ENCODE results near the gene VEGFA.

Gene VEGFA

DNA sequence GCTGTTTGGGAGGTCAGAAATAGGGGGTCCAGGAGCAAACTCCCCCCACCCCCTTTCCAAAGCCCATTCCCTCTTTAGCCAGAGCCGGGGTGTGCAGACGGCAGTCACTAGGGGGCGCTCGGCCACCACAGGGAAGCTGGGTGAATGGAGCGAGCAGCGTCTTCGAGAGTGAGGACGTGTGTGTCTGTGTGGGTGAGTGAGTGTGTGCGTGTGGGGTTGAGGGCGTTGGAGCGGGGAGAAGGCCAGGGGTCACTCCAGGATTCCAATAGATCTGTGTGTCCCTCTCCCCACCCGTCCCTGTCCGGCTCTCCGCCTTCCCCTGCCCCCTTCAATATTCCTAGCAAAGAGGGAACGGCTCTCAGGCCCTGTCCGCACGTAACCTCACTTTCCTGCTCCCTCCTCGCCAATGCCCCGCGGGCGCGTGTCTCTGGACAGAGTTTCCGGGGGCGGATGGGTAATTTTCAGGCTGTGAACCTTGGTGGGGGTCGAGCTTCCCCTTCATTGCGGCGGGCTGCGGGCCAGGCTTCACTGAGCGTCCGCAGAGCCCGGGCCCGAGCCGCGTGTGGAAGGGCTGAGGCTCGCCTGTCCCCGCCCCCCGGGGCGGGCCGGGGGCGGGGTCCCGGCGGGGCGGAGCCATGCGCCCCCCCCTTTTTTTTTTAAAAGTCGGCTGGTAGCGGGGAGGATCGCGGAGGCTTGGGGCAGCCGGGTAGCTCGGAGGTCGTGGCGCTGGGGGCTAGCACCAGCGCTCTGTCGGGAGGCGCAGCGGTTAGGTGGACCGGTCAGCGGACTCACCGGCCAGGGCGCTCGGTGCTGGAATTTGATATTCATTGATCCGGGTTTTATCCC, at the start of gene VEGFA:
VEGFA (plus strand) TSS at position 686 of the 846 bp plus-strand sequence.
- peak; percentile 63 for DNase-seq

DNA sequence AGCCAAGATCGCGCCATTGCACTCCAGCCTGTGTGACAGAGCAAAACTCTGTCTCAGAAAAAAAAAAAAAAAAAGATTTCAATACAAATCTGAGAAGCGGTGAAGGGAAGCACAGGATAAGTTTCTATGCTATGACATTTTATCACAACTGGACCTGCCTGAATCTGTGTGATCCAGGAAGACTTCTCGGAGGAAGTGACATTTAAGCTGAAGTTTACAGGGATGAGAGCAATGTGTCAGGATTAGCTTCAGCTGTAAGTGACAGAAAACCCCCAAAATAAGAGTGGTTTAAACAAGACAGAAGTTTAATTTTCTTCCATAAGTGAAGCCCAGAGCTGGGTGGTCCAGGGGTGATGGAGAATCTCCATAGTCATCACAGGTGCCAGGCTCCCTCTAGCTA, 49.0 kb upstream of the VEGFA start:
- DNase-seq = no peak

DNA sequence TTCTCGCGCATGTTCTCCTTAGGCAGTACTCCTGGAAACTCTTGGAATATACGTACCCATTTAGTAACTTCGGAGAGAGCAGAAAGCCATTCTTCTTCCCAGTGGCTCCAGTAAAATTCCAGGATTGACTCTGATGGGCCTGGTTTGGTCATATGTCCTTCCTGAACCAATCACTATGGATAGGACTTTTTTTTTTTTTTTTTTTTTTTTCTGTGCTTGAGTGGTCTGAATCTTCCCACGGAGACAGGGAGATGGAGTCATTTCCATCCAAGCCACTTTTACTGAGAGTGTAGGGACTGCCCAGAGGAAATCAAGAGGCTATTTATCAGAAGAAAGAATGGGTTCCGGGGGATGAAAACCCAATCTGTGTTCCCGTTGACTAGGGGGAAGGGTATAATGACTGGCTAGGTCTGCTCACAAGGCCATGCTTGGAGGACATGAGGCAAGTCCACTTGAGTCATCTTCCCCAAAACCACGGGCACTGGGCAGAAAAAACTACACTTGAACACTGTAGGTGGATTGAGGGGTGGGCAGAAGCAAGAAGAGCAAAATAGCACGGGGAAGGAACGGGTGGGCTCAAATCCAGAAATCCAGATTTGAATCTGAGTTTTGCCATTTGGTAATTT, 47.0 kb upstream of the VEGFA start:
- no peak for DNase-seq

- no peak for DNase-seq
Measured at GRCh38 chr6:43723737-43724295, 46.2 kb upstream of the VEGFA start.

DNA sequence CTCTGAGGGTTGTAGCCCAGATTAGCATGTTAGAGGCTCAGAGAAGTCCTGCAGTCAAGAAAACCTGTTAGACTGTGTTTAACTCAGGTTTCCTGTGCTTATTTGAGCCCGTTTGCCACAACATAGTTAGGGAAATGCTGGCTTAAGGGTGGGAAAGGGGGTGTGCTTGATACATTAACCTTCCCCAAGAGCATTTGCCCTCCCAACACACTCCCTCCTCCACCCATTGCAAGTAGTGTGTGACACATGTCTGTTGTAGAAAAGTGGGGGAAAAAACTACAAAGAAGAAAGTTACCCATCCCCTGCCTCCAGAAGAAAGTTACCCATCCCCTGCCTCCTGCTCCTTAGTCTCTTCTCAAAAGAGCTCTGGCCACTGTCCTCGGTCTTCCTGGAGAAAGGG, 45.7 kb upstream of the VEGFA start:
- DNase-seq = no peak

DNA sequence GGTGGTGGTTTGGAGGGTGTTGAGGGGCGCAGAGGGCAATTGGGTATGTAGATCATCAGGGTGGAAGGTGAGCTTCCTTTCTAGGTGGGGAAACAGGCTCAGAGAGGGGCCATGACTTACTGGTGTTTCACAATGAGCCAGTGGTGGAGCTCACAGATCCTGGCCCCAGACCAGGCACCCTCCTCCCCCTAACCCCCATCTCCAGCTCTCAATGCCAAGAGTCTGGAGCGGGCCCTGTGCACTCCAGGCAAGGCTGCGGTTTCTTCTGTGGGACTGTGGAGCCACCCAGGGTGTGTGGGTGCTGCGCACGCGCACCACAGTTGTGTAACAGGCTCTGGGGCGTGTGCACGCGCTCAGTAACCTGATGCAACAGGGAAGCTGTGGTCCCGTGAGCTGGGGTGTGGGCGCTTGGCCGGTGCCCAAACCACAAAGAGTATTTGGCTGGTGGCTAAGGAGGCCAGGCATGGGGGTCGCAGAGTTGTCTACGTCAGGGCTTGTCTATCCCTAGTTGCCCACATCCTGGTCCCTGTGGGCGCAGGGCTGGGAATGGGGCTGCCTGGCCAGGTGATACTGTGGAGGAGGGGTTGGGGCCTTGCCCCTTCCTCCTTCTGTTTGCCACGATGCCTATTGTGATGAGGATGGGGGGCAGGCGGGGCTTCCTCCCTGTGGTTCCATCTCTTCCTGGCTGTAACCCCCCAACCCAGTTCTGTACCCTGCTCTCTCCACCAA, 44.9 kb upstream of the VEGFA start:
- peak; percentile 97 for DNase-seq

- no peak for DNase-seq
Measured at GRCh38 chr6:43725643-43726580, 44.1 kb upstream of the VEGFA start.

DNA sequence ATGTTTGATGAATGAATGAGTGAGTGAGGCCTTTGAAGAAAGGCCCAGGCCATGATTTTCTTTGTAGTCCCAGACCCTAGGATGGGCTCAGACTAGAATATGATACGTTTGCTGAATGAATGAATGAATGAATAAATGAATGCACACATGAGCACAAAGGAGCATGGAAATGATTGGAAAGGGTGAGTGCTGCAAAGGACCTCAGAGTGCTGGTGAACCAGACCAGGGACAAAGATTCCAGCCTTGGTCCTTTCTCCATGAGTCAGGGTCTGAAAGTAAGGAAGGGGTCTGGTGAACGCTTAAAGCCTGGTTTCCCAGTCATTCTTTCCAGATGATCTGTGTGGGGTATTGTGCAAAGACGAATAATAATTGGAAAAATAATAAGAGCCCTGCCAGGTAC, 42.4 kb upstream of the VEGFA start:
- DNase-seq = no peak

DNA sequence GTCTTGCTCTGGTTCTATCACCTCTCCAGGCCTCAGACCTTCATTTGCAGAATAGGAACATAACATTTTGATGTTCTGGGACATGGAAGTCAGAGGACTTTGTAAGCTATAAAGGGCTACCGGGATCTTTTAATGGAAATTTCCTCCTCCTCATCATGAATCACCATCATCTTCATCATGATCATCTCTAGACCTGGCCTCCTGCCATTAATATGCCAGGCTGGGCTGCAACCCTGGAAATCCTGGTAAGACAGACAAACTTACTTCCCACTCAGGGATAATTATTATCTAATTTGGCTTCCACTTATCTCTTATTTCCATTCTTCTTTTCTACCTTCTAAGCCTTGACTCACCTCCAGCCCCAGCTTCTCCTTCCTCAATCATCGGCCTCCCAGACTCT, 41.4 kb upstream of the VEGFA start:
- DNase-seq = no peak

- no peak for DNase-seq
Measured at GRCh38 chr6:43729537-43729936, 40.5 kb upstream of the VEGFA start.

DNA sequence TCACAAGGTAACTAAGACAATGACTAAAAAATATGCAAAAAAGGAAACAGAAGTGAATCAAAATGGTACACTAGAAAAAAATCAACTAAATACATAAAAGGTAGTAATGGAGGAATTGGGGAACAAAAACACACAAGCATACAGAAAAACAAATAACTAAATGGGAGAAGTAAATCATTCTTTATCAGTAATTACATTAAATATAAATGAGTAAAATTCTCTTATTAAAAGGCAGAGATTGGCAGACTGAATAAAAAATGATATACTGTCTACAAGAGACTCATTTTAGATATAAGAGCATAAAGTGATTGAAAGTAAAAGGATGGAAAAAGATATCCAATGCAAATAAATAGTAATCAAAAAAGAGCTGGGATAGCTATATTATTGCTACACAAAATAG, 39.4 kb upstream of the VEGFA start:
- no peak for DNase-seq

- DNase-seq = no peak
Measured at GRCh38 chr6:43733471-43734293, 36.3 kb upstream of the VEGFA start.

GRCh38 chr6:43734294-43734665, 35.7 kb upstream of the VEGFA start:
- DNase-seq = no peak

- no peak for DNase-seq
Measured at GRCh38 chr6:43735642-43736199, 34.3 kb upstream of the VEGFA start.

- DNase-seq = no peak
Measured at GRCh38 chr6:43736211-43736786, 33.7 kb upstream of the VEGFA start.

- DNase-seq = no peak
Measured at GRCh38 chr6:43736844-43737243, 33.2 kb upstream of the VEGFA start.

DNA sequence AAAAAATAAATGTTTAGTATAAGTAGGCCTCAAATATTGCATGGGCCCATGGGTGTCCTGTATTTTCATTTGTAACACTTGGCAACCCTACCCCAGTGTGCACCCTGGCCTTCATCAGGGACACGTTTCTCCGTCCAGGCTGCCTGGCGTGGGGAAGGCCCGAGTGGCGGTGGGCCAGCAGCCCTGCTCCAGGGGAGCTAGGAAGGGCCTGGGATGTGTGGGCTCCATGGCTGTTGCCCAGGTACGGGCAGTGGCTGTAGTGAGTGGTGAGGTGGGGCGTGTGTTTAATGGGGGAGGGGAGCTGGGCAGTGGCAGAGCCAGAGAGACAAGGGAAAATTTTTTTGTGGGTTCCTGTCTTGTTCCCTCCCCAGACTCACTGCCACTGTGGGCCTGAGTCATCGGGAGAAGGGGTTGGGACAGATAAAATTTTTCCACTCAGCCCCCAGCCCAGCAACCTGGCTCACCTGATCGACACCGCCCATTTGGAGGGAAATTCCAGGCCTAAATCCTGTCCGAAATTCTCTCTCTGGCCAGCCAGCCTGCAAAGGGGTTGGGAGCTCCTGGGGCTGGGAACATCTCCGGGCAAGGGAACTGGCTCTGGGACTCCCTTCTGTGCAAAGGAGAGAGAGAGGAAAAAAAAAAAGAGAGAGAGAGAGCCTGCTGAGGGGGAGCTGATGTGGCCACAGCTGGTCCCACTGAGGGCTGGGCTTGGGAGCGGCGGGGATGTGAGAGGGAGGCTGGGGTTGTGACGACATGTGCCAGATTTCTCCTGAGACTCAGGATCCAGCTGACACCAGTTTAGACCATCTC, 32.5 kb upstream of the VEGFA start:
- no peak for DNase-seq

- DNase-seq = no peak
Measured at GRCh38 chr6:43738267-43738676, 31.7 kb upstream of the VEGFA start.

DNA sequence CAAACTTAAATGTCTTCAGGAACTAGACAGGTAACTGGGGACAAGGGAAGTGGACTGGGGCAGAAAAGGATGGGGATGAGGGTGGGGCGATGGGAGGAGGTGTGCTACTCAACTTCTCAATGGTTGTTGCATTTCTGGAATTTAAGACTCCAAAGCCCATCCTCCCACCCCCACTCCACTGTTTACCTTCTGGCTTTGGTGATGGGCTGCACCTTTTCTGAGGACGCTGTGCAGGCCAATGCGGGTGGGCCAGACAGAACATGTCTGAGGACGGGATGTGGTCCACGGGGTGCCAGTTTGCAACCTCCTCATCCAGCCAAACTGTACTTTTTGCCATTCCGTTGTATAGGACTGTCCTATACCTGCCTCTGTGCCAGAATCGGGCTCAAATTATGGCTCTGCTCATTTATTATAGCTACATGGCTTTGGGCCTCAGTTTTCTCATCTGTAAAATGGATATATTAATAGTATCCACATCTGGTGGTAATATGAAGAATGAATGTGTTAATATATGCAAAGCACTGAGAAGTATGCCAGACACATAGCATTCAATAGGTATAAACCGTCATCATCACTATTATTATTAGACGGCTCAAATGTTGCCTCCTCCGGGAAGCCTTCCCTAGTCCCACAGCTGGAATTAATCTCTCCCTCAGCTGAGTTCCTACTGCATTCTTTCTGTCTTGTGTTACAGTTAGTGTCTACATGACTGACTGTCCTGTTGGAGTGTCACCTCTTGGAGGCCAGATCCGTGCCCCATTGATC, 31.0 kb upstream of the VEGFA start:
- no peak for DNase-seq

Measured in DMS79 (cell line).